OCI-LY3 (cell line): ENCODE results near the gene ITGB8.

Source experiments
- H2AFZ ChIP-seq: fragments of 200-600, 300-600 bp; shearing (Covaris generic); 2 replicates; pipeline ENCODE4 v1.6.0; 2014; ENCODE audit warnings: antibody characterized with exemption, low read depth, low read length
- H3K27ac ChIP-seq: fragments of 200-600, 300-600 bp; sonication (generic); 2 replicates; pipeline ENCODE4 v1.5.1; 2014; ENCODE audit warnings: mild to moderate bottlenecking, low read length, moderate library complexity, mixed read lengths
- H3K27me3 ChIP-seq: fragments of 200-600, 300-600 bp; sonication (generic); 2 replicates; pipeline ENCODE4 v1.6.1; 2014; ENCODE audit warnings: low read depth, low read length, mixed read lengths
- H3K36me3 ChIP-seq: fragments of 200-600, 300-600 bp; sonication (generic); replicated peaks from 2 replicates; pipeline ENCODE3; 2014; ENCODE audit warnings: low read depth, low read length, mixed read lengths
- H3K4me1 ChIP-seq: fragments of 300-600, 200-600 bp; sonication (generic); 2 replicates; pipeline ENCODE4 v1.6.1; 2014; ENCODE audit warnings: low read length, mixed read lengths
- H3K4me2 ChIP-seq: fragments of 200-600, 300-600 bp; sonication (generic); 2 replicates; pipeline ENCODE4 v1.6.1; 2014; ENCODE audit warnings: low read length, mixed read lengths
- H3K4me3 ChIP-seq: fragments of 300-600, 200-600 bp; sonication (generic); 2 replicates; pipeline ENCODE4 v1.5.1; 2014; ENCODE audit warnings: antibody characterized with exemption, mild to moderate bottlenecking, low read length, moderate library complexity
- H3K79me2 ChIP-seq: fragments of 300-600, 200-600 bp; shearing (Covaris generic); 2 replicates; pipeline ENCODE4 v1.6.1; 2014; ENCODE audit warnings: mild to moderate bottlenecking, low read length, mixed read lengths
- H3K9ac ChIP-seq: fragments of 300-600, 200-600 bp; shearing (Covaris generic); 2 replicates; pipeline ENCODE4 v1.6.0; 2014; ENCODE audit warnings: mild to moderate bottlenecking, low read length, moderate library complexity
- H3K9me3 ChIP-seq: fragments of 200-600, 300-600 bp; shearing (Covaris generic); 2 replicates; pipeline ENCODE4 v1.6.1; 2014; ENCODE audit warnings: low read length, mixed read lengths; ENCODE audit not compliant: insufficient read depth
- H4K20me1 ChIP-seq: fragments of 200-600, 300-600 bp; sonication (generic); 2 replicates; pipeline ENCODE4 v1.6.1; 2016; ENCODE audit warnings: low read length, mixed read lengths; ENCODE audit not compliant: insufficient read depth
- CTCF ChIP-seq: fragments of 200-600, 300-600 bp; sonication (generic); IDR thresholded peaks from 2 replicates; pipeline ENCODE4 v1.5.1; 2014; ENCODE audit warnings: antibody characterized with exemption, low read length, low read depth
- EZH2phosphoT487 ChIP-seq: fragments of 200-600 bp; shearing (Covaris generic); IDR thresholded peaks from 2 replicates; pipeline ENCODE4 v1.6.1; 2018; ENCODE audit warnings: antibody characterized with exemption, mixed run types, low read depth

ITGB8 gene

GRCh38 chr7:20364571-20365196 is 34.0 kb downstream of the ITGB8 start:
- Histone ChIP-seq H3K79me2 (no peaks in the 10 kb centered on the region), H3K4me2 (no peak overlapping the region), H3K27ac (no peak overlapping the region), H2AFZ (no peak overlapping the region), H3K36me3 (no peaks in the 10 kb centered on the region), H4K20me1 (no peaks in the 10 kb centered on the region), H3K4me1 (no peaks in the 10 kb centered on the region), H3K9ac (no peak overlapping the region), H3K27me3 (no peaks in the 10 kb centered on the region), H3K4me3 (no peak overlapping the region), H3K9me3 (no peaks in the 10 kb centered on the region)
- TF ChIP-seq CTCF: no peak
- TF ChIP-seq EZH2phosphoT487: no peak

GRCh38 chr7:20365486-20365885 is 34.8 kb downstream of the ITGB8 start:
- no peaks in the 10 kb centered on the region for H3K4me1 ChIP-seq
- H3K27me3 ChIP-seq: no peaks in the 10 kb centered on the region
- H3K4me2 ChIP-seq: no peak overlapping the region
- H3K79me2 ChIP-seq: no peaks in the 10 kb centered on the region
- H4K20me1 ChIP-seq: no peaks in the 10 kb centered on the region
- H2AFZ ChIP-seq: no peak overlapping the region
- H3K9ac ChIP-seq: no peak overlapping the region
- no peak overlapping the region for H3K4me3 ChIP-seq
- H3K9me3 ChIP-seq: no peaks in the 10 kb centered on the region
- H3K36me3 ChIP-seq: no peaks in the 10 kb centered on the region
- H3K27ac ChIP-seq: no peak overlapping the region
- no peak for TF ChIP-seq CTCF
- TF ChIP-seq EZH2phosphoT487: no peak

GRCh38 chr7:20374399-20374798 is 43.7 kb downstream of the ITGB8 start:
- Histone ChIP-seq H3K4me2 (no peak overlapping the region), H3K4me1 (no peaks in the 10 kb centered on the region), H3K27ac (no peak overlapping the region), H3K36me3 (no peaks in the 10 kb centered on the region), H2AFZ (no peak overlapping the region), H3K9me3 (no peaks in the 10 kb centered on the region), H3K79me2 (no peaks in the 10 kb centered on the region), H4K20me1 (no peaks in the 10 kb centered on the region), H3K4me3 (no peak overlapping the region), H3K9ac (no peak overlapping the region), H3K27me3 (no peaks in the 10 kb centered on the region)
- TF ChIP-seq EZH2phosphoT487: no peak
- no peak for TF ChIP-seq CTCF

GRCh38 chr7:20376796-20377195 is 46.1 kb downstream of the ITGB8 start:
- Histone ChIP-seq H3K4me2 (no peak overlapping the region), H3K27ac (no peak overlapping the region)
- TF ChIP-seq EZH2phosphoT487 (no peak), CTCF (no peak)

More at GRCh38 chr7:20376796-20377195, 46.1 kb downstream of the ITGB8 start:
- Histone ChIP-seq H3K4me1 (no peaks in the 10 kb centered on the region), H4K20me1 (no peaks in the 10 kb centered on the region), H3K79me2 (no peaks in the 10 kb centered on the region), H3K9ac (no peak overlapping the region), H3K36me3 (peaks cover 8% of the 10 kb centered on the region), H3K9me3 (no peaks in the 10 kb centered on the region), H2AFZ (no peak overlapping the region), H3K4me3 (no peak overlapping the region), H3K27me3 (no peaks in the 10 kb centered on the region)
